ENCODE measurements around the gene SMYD3. TPM values are rescaled to one million over a fixed set of nuclear protein-coding genes. Genes with fewer than 3 reads are reported as not detected.
"Not testable (repeated sequence)": the region's sequence is repeated elsewhere in the genome, so short reads cannot be mapped to it uniquely, and the experiment has no call there.

Gene SMYD3
- total and polyA plus RNA-seq, 9 donors, result 10.8 to 24.0 (median 13.7) TPM

DNA sequence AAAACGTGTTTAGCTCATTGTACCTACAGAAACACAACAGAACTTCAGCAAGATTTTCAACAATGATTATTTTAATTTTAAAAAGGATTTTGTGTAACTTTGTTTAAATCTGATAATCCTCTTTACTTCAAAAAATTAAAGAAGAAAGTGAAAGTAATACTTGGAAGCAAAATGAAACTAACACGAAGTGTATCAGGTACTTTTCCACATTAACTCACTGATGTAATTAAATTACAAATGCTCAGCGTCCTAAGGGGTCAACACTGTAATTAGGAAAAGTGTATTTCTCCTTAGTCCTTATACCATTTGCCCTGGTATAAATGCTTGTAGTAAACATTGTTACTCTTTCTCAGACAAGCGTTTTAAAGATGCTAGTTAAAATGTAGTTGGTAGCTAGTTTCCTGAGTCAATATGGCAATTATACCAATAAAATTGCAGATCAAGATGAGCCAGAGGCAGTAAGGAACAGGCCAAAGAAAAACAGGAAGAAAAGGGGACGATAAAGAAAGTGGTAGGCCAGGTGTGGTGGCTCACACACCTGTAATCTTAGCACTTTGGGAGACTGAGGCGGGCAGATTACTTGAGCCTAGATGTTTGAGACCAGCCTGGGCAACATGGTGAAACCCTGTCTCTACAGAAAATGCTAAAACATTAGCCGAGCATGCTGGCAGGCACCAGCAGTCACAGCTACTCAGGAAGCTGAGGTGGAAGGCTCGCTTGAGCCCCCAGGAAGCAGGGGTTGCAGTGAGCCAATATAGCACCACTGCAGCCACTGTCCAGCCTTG is 553.0 kb downstream of the SMYD3 start:
- peaks cover 3% of the 10 kb centered on the region for H3K4me1 ChIP-seq (ENCODE audit: insufficient read depth)
- 20 to 25% (median 24%) methylated on average over 8 of the region's 8 CpGs for WGBS, 3 donors
- H3K9me3 ChIP-seq, result no peaks in the 10 kb centered on the region
- no peaks in the 10 kb centered on the region for H3K27me3 ChIP-seq
- no peak for DNase-seq
- no peak for TF ChIP-seq EP300 (IDR thresholded peaks at IDR 0.05)
- TF ChIP-seq, protein P1, sequence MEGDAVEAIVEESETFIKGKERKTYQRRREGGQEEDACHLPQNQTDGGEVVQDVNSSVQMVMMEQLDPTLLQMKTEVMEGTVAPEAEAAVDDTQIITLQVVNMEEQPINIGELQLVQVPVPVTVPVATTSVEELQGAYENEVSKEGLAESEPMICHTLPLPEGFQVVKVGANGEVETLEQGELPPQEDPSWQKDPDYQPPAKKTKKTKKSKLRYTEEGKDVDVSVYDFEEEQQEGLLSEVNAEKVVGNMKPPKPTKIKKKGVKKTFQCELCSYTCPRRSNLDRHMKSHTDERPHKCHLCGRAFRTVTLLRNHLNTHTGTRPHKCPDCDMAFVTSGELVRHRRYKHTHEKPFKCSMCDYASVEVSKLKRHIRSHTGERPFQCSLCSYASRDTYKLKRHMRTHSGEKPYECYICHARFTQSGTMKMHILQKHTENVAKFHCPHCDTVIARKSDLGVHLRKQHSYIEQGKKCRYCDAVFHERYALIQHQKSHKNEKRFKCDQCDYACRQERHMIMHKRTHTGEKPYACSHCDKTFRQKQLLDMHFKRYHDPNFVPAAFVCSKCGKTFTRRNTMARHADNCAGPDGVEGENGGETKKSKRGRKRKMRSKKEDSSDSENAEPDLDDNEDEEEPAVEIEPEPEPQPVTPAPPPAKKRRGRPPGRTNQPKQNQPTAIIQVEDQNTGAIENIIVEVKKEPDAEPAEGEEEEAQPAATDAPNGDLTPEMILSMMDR (IDR thresholded peaks at IDR 0.05), result no peak
- TF ChIP-seq POLR2A (IDR thresholded peaks at IDR 0.05), result no peak
- no peaks in the 10 kb centered on the region for H3K36me3 ChIP-seq
- intact Hi-C loops (cut with DNase I), result no loop called here
- peak overlapping the region; percentile 30 for H3K4me3 ChIP-seq
- H3K27ac ChIP-seq, result peak overlapping the region in 1 of 2 donors; percentile 72

DNA sequence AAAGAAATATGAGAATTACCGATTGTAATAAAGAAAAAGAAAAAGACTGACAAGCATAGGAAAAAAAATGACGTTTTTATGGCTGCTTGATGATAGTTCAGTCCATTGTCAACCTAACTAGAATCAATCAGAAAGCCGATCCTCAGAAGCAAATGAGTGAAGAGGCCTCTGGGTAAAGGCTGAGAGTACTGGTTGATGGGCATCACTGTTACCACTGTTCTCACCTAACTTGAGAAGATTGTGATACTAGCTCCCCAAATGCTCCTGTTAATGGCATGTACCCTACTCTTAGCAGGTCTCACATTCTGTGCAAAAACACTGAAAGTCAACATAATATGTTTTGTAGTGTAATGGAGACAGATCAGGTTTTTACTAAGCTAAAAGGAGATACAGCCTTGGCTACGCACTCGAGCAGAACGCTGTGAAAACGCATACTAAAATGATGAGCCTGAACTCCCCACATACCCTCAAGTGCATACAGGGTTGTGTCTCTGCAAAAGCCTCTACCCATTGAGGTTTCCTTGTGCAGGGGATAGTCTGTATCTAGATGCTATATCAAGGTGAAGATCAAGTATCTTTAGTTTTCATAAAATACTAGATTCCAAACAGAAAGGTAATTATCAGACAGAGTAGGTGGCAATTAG is 554.6 kb downstream of the SMYD3 start:
- no peak overlapping the region for H3K4me3 ChIP-seq
- WGBS, 3 donors, result 91 to 96% (median 94%) methylated on average over 7 of the region's 7 CpGs
- H3K36me3 ChIP-seq, result no peaks in the 10 kb centered on the region
- peaks cover 3% of the 10 kb centered on the region for H3K4me1 ChIP-seq (ENCODE audit: insufficient read depth)
- no peak overlapping the region for H3K27ac ChIP-seq
- no peaks in the 10 kb centered on the region for H3K27me3 ChIP-seq
- no peak for DNase-seq
- intact Hi-C loops (cut with DNase I), result no loop called here
- TF ChIP-seq EP300 (IDR thresholded peaks at IDR 0.05) (no peak), POLR2A (IDR thresholded peaks at IDR 0.05) (no peak)
- TF ChIP-seq, protein P1 (IDR thresholded peaks at IDR 0.05), result no peak
- no peaks in the 10 kb centered on the region for H3K9me3 ChIP-seq

DNA sequence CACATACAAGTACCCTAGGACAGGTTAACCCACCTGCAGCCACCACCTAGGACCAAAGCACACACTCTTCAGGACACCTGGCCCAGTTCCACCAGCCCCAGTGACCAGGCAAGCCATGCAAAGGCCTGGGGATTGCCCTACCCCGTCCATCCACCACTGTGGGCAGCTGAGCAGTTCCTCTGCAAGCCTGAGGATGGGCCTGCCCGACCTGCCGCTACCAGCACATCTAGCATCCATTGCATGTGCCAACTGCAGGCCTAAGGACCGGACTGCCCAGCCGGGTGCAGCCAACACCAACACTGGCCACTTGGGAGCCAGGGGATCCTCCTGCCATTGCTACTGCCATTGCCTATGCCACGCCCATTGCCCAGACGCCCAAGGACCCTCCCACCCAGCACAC is 558.3 kb downstream of the SMYD3 start:
- Histone ChIP-seq H3K4me3 (no peak overlapping the region), H3K4me1 (ENCODE audit: insufficient read depth) (peaks cover 2% of the 10 kb centered on the region), H3K27me3 (no peaks in the 10 kb centered on the region), H3K27ac (no peak overlapping the region), H3K9me3 (no peaks in the 10 kb centered on the region), H3K36me3 (no peaks in the 10 kb centered on the region)
- WGBS, 3 donors, result 94 to 100% (median 96%) methylated on average over 7 of the region's 7 CpGs
- intact Hi-C loops (cut with DNase I), result no loop called here
- no peak for DNase-seq
- TF ChIP-seq, protein P1 (IDR thresholded peaks at IDR 0.05), result no peak
- no peak for TF ChIP-seq POLR2A (IDR thresholded peaks at IDR 0.05)

DNA sequence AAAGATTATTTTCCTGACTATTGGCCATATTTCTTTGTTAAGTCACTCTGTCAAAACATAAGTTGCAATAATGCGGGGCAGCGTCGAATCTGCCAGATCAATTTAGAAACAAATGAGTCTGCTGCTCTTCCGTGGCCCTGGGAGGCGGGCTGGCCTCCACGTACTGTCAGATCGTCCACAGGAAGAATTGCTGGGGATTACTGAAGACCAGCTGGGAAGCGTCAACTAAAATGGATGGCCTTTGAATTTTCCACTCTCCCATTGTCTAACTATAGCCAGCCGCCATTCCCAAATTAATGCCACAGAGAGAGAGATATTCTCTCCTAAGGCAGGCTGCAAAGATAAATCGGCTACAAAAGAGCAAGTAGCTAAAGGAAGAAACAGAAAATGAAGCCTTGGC is 560.2 kb downstream of the SMYD3 start:
- Histone ChIP-seq H3K9me3 (no peaks in the 10 kb centered on the region), H3K27me3 (no peaks in the 10 kb centered on the region), H3K27ac (peak overlapping the region in 1 of 2 donors; percentile 52), H3K4me3 (no peak overlapping the region), H3K4me1 (ENCODE audit: insufficient read depth) (peaks cover 2% of the 10 kb centered on the region), H3K36me3 (no peaks in the 10 kb centered on the region)
- DNase-seq, result peak in 3 of 5 donors; percentile 21 to 30 (median 23)
- intact Hi-C loops (cut with DNase I), result no loop called here
- WGBS, 3 donors, result 9 to 10% (median 10%) methylated on average over 10 of the region's 10 CpGs
- TF ChIP-seq, protein P1 (IDR thresholded peaks at IDR 0.05), result no peak
- TF ChIP-seq EP300 (IDR thresholded peaks at IDR 0.05) (no peak), POLR2A (IDR thresholded peaks at IDR 0.05) (no peak)

DNA sequence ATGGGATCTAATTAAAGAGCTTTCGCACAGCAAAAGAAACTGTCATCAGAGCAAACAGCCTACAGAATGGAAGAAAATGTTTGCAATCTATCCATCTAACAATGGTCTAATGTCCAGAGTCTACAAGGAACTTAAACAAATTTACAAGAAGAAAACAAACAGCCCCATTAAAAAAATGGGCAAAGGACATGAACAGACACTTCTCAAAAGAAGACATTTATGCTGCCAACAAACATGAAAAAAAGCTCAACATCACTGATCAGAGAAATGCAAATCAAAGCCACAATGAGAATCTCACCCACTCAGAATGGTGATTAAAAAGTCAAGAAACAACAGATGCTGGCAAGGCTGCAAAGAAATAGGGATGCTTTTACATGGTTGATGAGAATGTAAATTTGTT is 561.9 kb downstream of the SMYD3 start:
- H3K4me1 ChIP-seq (ENCODE audit: insufficient read depth); H3K27me3 ChIP-seq; DNase-seq; H3K36me3 ChIP-seq; H3K9me3 ChIP-seq; intact Hi-C loops (cut with DNase I); H3K27ac ChIP-seq; H3K4me3 ChIP-seq: not testable (repeated sequence)
- 94 to 100% (median 98%) methylated on average over 1 of the region's 1 CpG for WGBS, 3 donors
